GM12878 (cell line): ENCODE data around the gene LRFN2. TPM values are rescaled to one million over a fixed set of nuclear protein-coding genes. Genes with fewer than 3 reads are reported as not detected.

Experiments used
- ATAC-seq: fragments of 200-7000 bp; cut with Tn5 transposase; 3 replicates; pipeline ENCODE4 v1.9.1; 2020; ENCODE audit warnings: mild to moderate bottlenecking, moderate library complexity
- BruUV-seq: library from RNA; stranded (reverse); fragments of 400-500 nt; replicated peaks from 2 replicates; lab custom pipeline; 2021; lab: Mats Ljungman, UMichigan
- CTCF ChIA-PET: fragments of 300-600 bp; sonication (Branson Sonifier 250); formaldehyde crosslinking; extraction: SDS; loops from one replicate; lab custom pipeline; 2021; ENCODE audit warnings: inconsistent platforms; lab: Yijun Ruan, JAX
- POLR2A ChIA-PET: fragments of 350-600 bp; formaldehyde crosslinking; extraction: SDS; loops from one replicate; lab custom pipeline; 2021; ENCODE audit warnings: inconsistent platforms; lab: Charles Lee
- RAD21 ChIA-PET: fragments of 300-600 bp; sonication (Branson Sonifier 250); formaldehyde crosslinking; loops from one replicate; lab custom pipeline; 2023; ENCODE audit warnings: antibody characterized with exemption; ENCODE audit not compliant: unreplicated experiment; lab: Charles Lee
- SMC1A ChIA-PET: fragments of 300-600 bp; sonication (Branson Sonifier 250); formaldehyde crosslinking; loops from one replicate; lab custom pipeline; 2023; ENCODE audit not compliant: unreplicated experiment, uncharacterized antibody; lab: Charles Lee
- DNase-seq: peaks from one replicate; pipeline ENCODE4 v3.0.0-alpha.2; 2011; ENCODE audit warnings: low read depth, low spot score
- FAIRE-seq: peaks from 3 replicates; lab custom pipeline; 2011; peaks lifted over from hg19 to GRCh38; lab: Jason Lieb, UNC
- H2AFZ ChIP-seq: 2 replicates; pipeline ENCODE4 v1.6.0; 2011; ENCODE audit warnings: low read depth, low read length, control low read depth; ENCODE audit not compliant: control insufficient read depth
- H3K27ac ChIP-seq: 2 replicates; pipeline ENCODE4 v1.5.1; 2011; ENCODE audit warnings: control low read depth; ENCODE audit not compliant: control insufficient read depth, insufficient read depth
- H3K27me3 ChIP-seq, 2 experiments: replicated peaks in 1 of 2; 2 replicates each; pipeline versions ENCODE4 v1.6.0 to v1.6.1; 2011; ENCODE audit warnings: low read length in 1 of 2; ENCODE audit not compliant: control insufficient read depth in 2 of 2, insufficient read depth in 2 of 2
- H3K36me3 ChIP-seq, 2 experiments: 2 replicates each; pipeline ENCODE4 v1.5.1; 2011; ENCODE audit warnings: low read length in 1 of 2; ENCODE audit not compliant: control insufficient read depth in 2 of 2, insufficient read depth in 2 of 2
- H3K4me1 ChIP-seq: 2 replicates; pipeline ENCODE4 v1.6.1; 2011; ENCODE audit warnings: mild to moderate bottlenecking, low read length, moderate library complexity, mixed read lengths; ENCODE audit not compliant: control insufficient read depth, insufficient read depth
- H3K4me2 ChIP-seq: 2 replicates; pipeline ENCODE4 v1.6.0; 2011; ENCODE audit warnings: control low read depth; ENCODE audit not compliant: control insufficient read depth, insufficient read depth
- H3K4me3 ChIP-seq: fragments of 200-600 bp; sonication (generic); 2 replicates; pipeline ENCODE4 v1.5.1; 2016
- H3K79me2 ChIP-seq: 2 replicates; pipeline ENCODE4 v1.6.0; 2011; ENCODE audit warnings: low read length; ENCODE audit not compliant: control insufficient read depth, insufficient read depth
- H3K9ac ChIP-seq: 2 replicates; pipeline ENCODE4 v1.8.0; 2011; ENCODE audit warnings: low read length, control low read depth, mixed read lengths; ENCODE audit not compliant: control insufficient read depth, insufficient read depth
- H3K9me3 ChIP-seq: replicated peaks from 3 replicates; pipeline ENCODE4 v1.5.1; 2011; ENCODE audit warnings: mild to moderate bottlenecking, low read length; ENCODE audit not compliant: control insufficient read depth, insufficient read depth
- H4K20me1 ChIP-seq: 2 replicates; pipeline ENCODE4 v1.6.0; 2011; ENCODE audit not compliant: control insufficient read depth, insufficient read depth
- BACH1 ChIP-seq: fragments of 450-650 bp; IDR thresholded peaks from 2 replicates; pipeline ENCODE4 v1.6.1; 2017; ENCODE audit warnings: mild to moderate bottlenecking, borderline replicate concordance
- BCLAF1 ChIP-seq: fragments of 450-650 bp; IDR thresholded peaks from 2 replicates; pipeline ENCODE4 v1.6.1; 2017; ENCODE audit warnings: antibody characterized with exemption, mild to moderate bottlenecking, moderate library complexity
- ELK1 ChIP-seq: IDR thresholded peaks from 2 replicates; pipeline ENCODE4 v1.6.1; 2012; ENCODE audit warnings: low read depth, low read length, improper control_type of control experiment
- ESRRA ChIP-seq: IDR thresholded peaks from 2 replicates; pipeline ENCODE4 v1.6.1; 2012; ENCODE audit warnings: mild to moderate bottlenecking, low read length, improper control_type of control experiment
- ETV6 ChIP-seq, 2 experiments: fragments of 450-650 bp in 1 of 2; IDR thresholded peaks in 1 of 2; conservative IDR thresholded peaks in 1 of 2; 2 replicates each; pipeline ENCODE4 v1.6.1; 2014; ENCODE audit warnings: antibody characterized with exemption in 1 of 2, borderline replicate concordance in 1 of 2, low read depth in 1 of 2, mild to moderate bottlenecking in 1 of 2, moderate library complexity in 1 of 2
- FOXK2 ChIP-seq: fragments of 450-650 bp; IDR thresholded peaks from 2 replicates; pipeline ENCODE4 v1.6.1; 2017; ENCODE audit warnings: mild to moderate bottlenecking, moderate library complexity
- IRF4 ChIP-seq: IDR thresholded peaks from 2 replicates; pipeline ENCODE4 v1.6.1; 2011; ENCODE audit warnings: low read depth, low read length
- NFIC ChIP-seq: IDR thresholded peaks from 2 replicates; pipeline ENCODE4 v1.6.1; 2012; ENCODE audit warnings: low read depth, mild to moderate bottlenecking, inconsistent platforms, low read length, moderate library complexity
- PAX5 ChIP-seq: IDR thresholded peaks from 2 replicates; pipeline ENCODE4 v1.6.1; 2011; ENCODE audit warnings: low read depth, low read length, borderline replicate concordance
- PML ChIP-seq: IDR thresholded peaks from 2 replicates; pipeline ENCODE4 v1.6.1; 2012; ENCODE audit warnings: low read length, inconsistent platforms
- SMAD5 ChIP-seq: IDR thresholded peaks from 2 replicates; pipeline ENCODE4 v1.6.1; 2016; ENCODE audit warnings: antibody characterized with exemption, low read depth
- SUPT20H ChIP-seq: IDR thresholded peaks from 2 replicates; pipeline ENCODE4 v1.6.1; 2011; ENCODE audit warnings: low read depth, mild to moderate bottlenecking, low read length, moderate library complexity, borderline replicate concordance; ENCODE audit not compliant: control insufficient read depth
- TBL1XR1 ChIP-seq: IDR thresholded peaks from 2 replicates; pipeline ENCODE4 v1.6.1; 2012; ENCODE audit warnings: low read depth, low read length, improper control_type of control experiment
- ZBED1 ChIP-seq: IDR thresholded peaks from 2 replicates; pipeline ENCODE4 v1.6.1; 2016; ENCODE audit warnings: borderline replicate concordance
- WGBS: methylation state at CpG from one replicate; pipeline ENCODE4 v1.1.6; 2016; ENCODE audit warnings: low lambda C conversion rate; ENCODE audit not compliant: insufficient replicate concordance, insufficient coverage; ENCODE audit errors: missing lambda C conversion rate; 5-methylcytosine and 5-hydroxymethylcytosine counted together
- in situ Hi-C: fragments of 300-500 bp; cut with MboI; formaldehyde crosslinking; loops from 9 replicates; pipeline ENCODE4 v1.14.3; 2018; ENCODE audit warnings: mixed read lengths
- intact Hi-C: fragments of 100-400 bp; cut with micrococcal nuclease; formaldehyde crosslinking; loops from one replicate; pipeline ENCODE4 v1.14.2; 2022; ENCODE audit not compliant: unreplicated experiment
- polyA plus RNA-seq, 11 experiments: library from polyadenylated mRNA; depleted of rRNA in 4 of 11; unstranded in 6 of 11; stranded (reverse) in 5 of 11; fragments of >200 nt; fragmentation: Nextera tagmentation in 4 of 11; fragmentation: Illumina TruSeq in 1 of 11; extraction: Ambion mirVana in 4 of 11; extraction: Trizol in 1 of 11; gene quantifications; 1 replicate in 1 of 11; 2 replicates in 10 of 11; pipeline versions ENCODE4 v1.2.1 to v1.2.3, GENCODE V29; 2011 to 2016; ENCODE audit warnings: inconsistent platforms in 2 of 11, missing spikeins in 2 of 11, low read depth in 1 of 11
- total RNA-seq, 4 experiments: library from RNA; depleted of rRNA in 3 of 4; stranded (reverse); fragments of >200 nt in 3 of 4; fragmentation: Illumina TruSeq in 1 of 4; extraction: Trizol in 1 of 4; gene quantifications; 2 replicates each; pipeline versions ENCODE4 v1.2.1 to v1.2.3, GENCODE V29; 2013 to 2021

Gene LRFN2
- total and polyA plus RNA-seq, 10 of the 15 experiments (the other 5 are each of a cell fraction or from before 2014, with no cell fraction given): not detected

- Histone ChIP-seq H3K9me3 (no peaks in the 10 kb centered on the region), H3K4me1 (no peaks in the 10 kb centered on the region), H3K4me2 (no peak overlapping the region), H3K36me3 (no peaks in the 10 kb centered on the region), H2AFZ (no peak overlapping the region), H3K27ac (no peak overlapping the region), H3K4me3 (no peak overlapping the region), H3K9ac (no peak overlapping the region), H3K27me3 (peaks cover 0 to 2% of the 10 kb centered on the region in 2 experiments; a peak in 3 of 4 replicates), H3K79me2 (no peaks in the 10 kb centered on the region), H4K20me1 (no peaks in the 10 kb centered on the region; the same call in 1 of the 2 replicates)
- no peak for TF ChIP-seq SUPT20H
- in situ Hi-C loops: no loop called here
- DNase-seq (no peak), ATAC-seq (no peak), FAIRE-seq (no peak)
- SMC1A ChIA-PET: no interaction called here
- POLR2A ChIA-PET: no interaction called here
- RAD21 ChIA-PET: no interaction called here
- 0% methylated on average over 1 of the region's 1 CpG for WGBS
- BruUV-seq: no TSS peak
- intact Hi-C loops: no loop called here
- CTCF ChIA-PET: no interaction called here
Measured at GRCh38 chr6:40422046-40422445, 165.1 kb downstream of the LRFN2 start.

GRCh38 chr6:40419946-40420728 lies 167.0 kb downstream of the LRFN2 start:
- peaks cover 0 to 3% of the 10 kb centered on the region in 2 experiments; a peak in 3 of 4 replicates for H3K27me3 ChIP-seq
- 42% methylated on average over 17 of the region's 17 CpGs for WGBS
- H3K9ac ChIP-seq: no peak overlapping the region
- no peaks in the 10 kb centered on the region for H3K4me1 ChIP-seq
- in situ Hi-C loops: no loop called here
- H3K36me3 ChIP-seq: no peaks in the 10 kb centered on the region
- FAIRE-seq (no peak), DNase-seq (no peak), ATAC-seq (no peak)
- RAD21 ChIA-PET: no interaction called here
- BruUV-seq: no TSS peak
- no peak overlapping the region for H2AFZ ChIP-seq
- no peak overlapping the region for H3K27ac ChIP-seq
- intact Hi-C loops: no loop called here
- H3K9me3 ChIP-seq: no peaks in the 10 kb centered on the region
- H3K79me2 ChIP-seq: no peaks in the 10 kb centered on the region
- no peak overlapping the region for H3K4me2 ChIP-seq
- POLR2A ChIA-PET: no interaction called here
- SMC1A ChIA-PET: no interaction called here
- H3K4me3 ChIP-seq: no peak overlapping the region
- H4K20me1 ChIP-seq: no peaks in the 10 kb centered on the region; the same call in 1 of the 2 replicates
- CTCF ChIA-PET: no interaction called here
- TF ChIP-seq FOXK2 (no peak), TBL1XR1 (no peak), BCLAF1 (no peak), ETV6 (conservative IDR thresholded peaks at IDR 0.05 in 1 of 2, IDR thresholded peaks at IDR 0.05 in 1 of 2; ENCODE audit: borderline replicate concordance in 1 of 2, low read depth in 1 of 2) (no peak), IRF4 (no peak), SMAD5 (no peak), NFIC (no peak), ELK1 (no peak), PAX5 (no peak), BACH1 (no peak), ZBED1 (no peak), ESRRA (no peak), PML (no peak)
